ENCODE measurements around the gene TINAGL1. TPM values are rescaled to one million over a fixed set of nuclear protein-coding genes. Genes with fewer than 3 reads are reported as not detected.

TINAGL1 gene
- total RNA-seq (2014; rRNA removed; shearing (Covaris generic)) = 421 and 533 TPM in 2 replicates

DNA sequence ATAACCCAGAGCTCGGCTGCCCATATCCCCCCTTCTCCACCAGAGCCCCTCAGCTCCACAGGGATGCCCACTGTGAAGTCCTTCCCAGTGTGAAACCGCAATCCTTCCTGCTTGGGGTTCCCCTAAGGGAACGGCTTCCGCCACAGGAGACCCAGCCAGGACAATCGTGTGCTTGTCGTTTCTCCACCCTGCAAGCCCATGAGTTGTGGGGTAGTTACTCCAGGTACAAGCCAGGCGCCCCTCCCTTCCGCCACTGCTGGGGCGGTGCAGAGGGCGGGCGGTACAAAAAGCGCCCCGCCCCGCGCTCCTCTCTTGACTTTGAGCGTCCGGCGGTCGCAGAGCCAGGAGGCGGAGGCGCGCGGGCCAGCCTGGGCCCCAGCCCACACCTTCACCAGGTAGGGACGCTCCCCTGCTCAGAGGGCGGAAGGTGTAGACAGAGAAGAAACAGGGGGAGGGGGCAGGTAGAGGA lies at the start of gene TINAGL1:
Gene TINAGL1 (plus strand): TSS at position 315 of the 469 bp plus-strand sequence. CDS start 634 bp downstream, outside the sequence.

DNA sequence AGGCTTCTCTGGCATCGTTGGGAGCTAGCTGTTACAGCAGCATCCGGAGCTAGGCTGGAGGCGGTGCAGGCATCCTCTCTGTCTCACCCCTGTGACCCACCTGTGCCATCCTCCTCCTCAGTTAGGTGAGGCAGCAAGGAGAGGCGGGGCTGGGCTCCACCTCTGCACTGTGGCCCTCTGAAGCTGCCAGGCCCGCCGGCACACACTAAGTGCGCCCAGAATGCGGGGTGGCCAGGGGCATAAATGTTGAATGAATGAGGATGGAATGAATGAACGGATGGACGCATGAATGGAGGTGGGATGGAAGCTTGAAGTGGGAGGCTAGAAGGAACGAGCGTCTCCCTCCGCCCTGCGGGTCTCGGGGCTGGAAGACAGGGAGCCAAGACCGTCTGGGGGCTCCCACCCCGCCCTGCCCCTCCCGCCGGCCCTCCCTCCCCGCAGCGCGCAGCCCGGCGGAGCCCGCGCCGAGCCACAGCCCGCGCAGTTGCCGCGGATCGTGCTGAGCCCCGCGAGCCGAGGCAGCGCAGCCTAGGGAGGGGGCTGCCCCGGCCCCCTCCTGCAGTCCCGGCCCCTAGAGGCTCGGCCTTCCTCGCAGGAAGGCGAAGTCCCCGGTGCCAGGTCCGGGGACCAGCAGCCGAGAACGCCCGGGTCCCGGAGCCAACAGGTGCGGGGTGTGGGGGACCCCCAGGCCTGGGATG lies 41.1 kb downstream of the TINAGL1 start, which contains the start of gene HCRTR1:
Gene HCRTR1 (plus strand): TSS at position 472 of the 698 bp plus-strand sequence. CDS start 1,504 bp downstream, outside the sequence.

Other genes starting within 250 kb of the TINAGL1 start
- gene FABP3, start 203.4 kb upstream of the TINAGL1 start, total RNA-seq (2014; rRNA removed; shearing (Covaris generic)) = 0.68 TPM in 1 of 2 replicates, not detected in the other
- gene SERINC2, start 163.3 kb upstream of the TINAGL1 start, total RNA-seq (2014; rRNA removed; shearing (Covaris generic)) = 20.3 and 22.6 TPM in 2 replicates
- not detected in 2 replicates for gene HCRTR1, start 41.2 kb downstream of the TINAGL1 start, total RNA-seq (2014; rRNA removed; shearing (Covaris generic))
- 68.5 and 70.2 TPM in 2 replicates for gene PEF1, start 68.4 kb downstream of the TINAGL1 start, total RNA-seq (2014; rRNA removed; shearing (Covaris generic))
- gene COL16A1, start 127.5 kb downstream of the TINAGL1 start, total RNA-seq (2014; rRNA removed; shearing (Covaris generic)) = 53.0 and 59.6 TPM in 2 replicates
- 10.0 and 15.8 TPM in 2 replicates for gene ADGRB2, start 187.8 kb downstream of the TINAGL1 start, total RNA-seq (2014; rRNA removed; shearing (Covaris generic))
- 9.9 and 10.8 TPM in 2 replicates for gene SPOCD1, start 239.5 kb downstream of the TINAGL1 start, total RNA-seq (2014; rRNA removed; shearing (Covaris generic))